HG03571 (cell line): ENCODE measurements around the gene ZNF205.
"Not testable (repeated sequence)": the region's sequence is repeated elsewhere in the genome, so short reads cannot be mapped to it uniquely, and the experiment has no call there.

Experiments
- ATAC-seq: cut with Tn5 transposase; IDR thresholded peaks from one replicate; pipeline ENCODE4 v1.9.1; 2021; ENCODE audit not compliant: unreplicated experiment

The ZNF205 gene

DNA sequence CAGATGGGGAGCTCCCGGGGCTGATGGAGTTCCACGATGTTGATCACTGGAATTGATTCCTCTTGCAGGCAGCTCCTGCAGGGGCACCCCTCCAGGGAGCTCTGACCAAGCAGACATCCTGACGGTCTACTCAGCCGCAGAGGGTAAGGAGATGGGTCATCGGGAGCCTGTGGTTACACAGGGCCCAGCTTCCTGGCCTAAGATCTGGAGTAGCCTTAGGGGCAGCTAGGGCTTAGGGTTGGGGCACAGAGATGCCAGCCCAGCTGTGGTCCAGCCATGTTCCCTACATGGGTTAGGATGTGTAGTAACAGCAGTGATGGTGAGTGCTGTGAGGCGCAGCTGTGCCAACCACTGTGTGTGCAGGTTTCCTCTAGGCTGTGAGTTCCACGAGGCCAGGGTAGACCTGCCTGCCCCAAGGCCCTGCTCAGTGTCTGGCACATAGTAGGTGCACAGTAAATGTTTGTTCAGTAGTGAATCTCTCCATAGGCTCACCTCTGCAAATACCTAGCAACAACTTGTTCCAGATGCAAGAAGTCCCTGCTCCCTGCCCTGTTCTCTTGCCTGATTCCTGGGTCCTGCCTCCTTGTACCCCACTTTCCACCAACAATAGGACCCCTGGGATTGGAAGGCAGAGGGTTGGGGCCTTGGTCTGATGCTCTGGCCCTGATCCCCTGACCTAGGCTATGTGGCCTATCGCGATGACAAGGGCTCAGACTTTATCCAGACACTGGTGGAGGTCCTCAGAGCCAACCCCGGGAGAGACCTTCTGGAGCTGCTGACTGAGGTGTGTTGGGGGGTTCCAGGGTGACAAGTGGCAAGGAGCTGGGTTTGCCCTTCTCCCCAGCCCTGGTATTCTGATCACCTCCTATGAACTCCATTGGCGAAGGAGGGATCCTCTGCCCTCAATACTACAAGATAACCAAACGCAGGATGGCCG, 36.1 kb downstream of the ZNF205 start:
- no peak for ATAC-seq

DNA sequence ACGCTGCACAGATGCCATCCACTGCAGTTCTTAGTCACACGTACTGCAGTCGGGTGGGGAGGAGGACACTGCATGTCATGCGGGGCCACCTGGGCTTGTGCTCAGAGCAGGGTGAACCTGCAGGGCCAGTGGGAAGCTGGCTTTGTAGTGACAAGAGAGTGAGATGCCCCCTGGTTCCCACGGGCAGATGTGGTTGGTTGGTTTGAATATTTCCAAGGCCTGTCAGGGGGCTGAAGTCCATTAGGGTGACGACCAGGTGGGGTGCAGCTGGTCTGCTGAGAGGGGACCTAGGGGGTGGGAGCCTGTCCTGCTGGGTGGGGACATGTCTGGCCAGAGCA, 36.8 kb downstream of the ZNF205 start:
- no peak for ATAC-seq

GRCh38 chr16:3149630-3150345, 37.4 kb downstream of the ZNF205 start:
- ATAC-seq = no peak

- ATAC-seq = peak; percentile 67
Measured at GRCh38 chr16:3150346-3151218, 38.2 kb downstream of the ZNF205 start.

- ATAC-seq = no peak
Measured at GRCh38 chr16:3152027-3152276, 39.6 kb downstream of the ZNF205 start.

DNA sequence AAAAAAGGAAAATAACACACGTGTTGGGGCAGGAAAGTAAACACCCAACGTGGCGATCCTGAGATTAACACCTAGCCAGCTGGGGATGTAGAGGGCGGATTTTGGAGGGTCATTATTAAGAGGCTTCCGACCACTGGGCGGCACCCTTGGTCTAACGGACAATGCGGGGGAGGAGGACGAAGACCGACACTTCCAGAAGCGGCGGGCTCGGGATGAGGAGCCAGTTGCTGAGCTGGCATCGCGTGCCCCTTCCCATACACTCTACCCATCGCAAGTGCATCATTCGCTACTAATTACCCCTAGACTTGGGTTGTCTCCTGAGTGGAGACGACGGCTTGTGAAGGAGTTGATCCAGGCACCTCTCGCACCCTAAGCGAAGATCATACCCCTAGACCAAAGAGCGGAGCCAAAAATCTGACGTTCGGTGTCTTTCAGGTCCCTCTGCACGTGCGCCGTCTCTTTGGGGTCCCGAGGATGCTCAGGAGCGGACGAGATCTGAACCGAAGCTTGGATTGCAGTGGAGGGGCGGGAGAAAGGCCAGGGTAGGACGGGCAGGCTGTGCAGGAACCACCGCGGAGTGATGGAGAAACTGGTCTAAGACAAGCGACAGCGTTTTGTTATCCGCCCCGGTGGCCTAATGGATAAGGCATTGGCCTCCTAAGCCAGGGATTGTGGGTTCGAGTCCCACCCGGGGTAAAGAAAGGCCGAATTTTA, 40.0 kb downstream of the ZNF205 start:
- ATAC-seq = no peak

GRCh38 chr16:3152991-3153368, 40.6 kb downstream of the ZNF205 start:
- ATAC-seq = no peak

DNA sequence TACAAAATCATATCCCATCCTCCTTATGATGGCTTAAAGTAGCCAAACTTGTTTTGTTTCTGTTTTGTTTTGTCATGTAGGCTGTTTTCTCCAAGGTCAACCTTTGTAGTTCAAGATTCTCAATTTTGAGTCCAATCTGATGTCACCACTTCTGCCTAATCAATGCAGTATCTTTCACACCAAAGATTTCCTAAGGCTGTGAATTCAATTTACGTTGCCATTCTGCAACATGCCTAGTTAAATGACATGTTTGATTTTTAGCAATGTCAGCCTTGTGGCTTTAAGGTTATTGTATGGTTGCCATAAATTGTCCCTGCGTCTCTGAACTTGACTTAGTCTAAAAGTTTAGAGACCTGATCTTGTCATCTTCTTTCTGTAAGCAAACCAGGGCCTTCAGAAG, 42.8 kb downstream of the ZNF205 start:
- ATAC-seq = no peak

GRCh38 chr16:3155972-3156371, 43.6 kb downstream of the ZNF205 start:
- no peak for ATAC-seq

DNA sequence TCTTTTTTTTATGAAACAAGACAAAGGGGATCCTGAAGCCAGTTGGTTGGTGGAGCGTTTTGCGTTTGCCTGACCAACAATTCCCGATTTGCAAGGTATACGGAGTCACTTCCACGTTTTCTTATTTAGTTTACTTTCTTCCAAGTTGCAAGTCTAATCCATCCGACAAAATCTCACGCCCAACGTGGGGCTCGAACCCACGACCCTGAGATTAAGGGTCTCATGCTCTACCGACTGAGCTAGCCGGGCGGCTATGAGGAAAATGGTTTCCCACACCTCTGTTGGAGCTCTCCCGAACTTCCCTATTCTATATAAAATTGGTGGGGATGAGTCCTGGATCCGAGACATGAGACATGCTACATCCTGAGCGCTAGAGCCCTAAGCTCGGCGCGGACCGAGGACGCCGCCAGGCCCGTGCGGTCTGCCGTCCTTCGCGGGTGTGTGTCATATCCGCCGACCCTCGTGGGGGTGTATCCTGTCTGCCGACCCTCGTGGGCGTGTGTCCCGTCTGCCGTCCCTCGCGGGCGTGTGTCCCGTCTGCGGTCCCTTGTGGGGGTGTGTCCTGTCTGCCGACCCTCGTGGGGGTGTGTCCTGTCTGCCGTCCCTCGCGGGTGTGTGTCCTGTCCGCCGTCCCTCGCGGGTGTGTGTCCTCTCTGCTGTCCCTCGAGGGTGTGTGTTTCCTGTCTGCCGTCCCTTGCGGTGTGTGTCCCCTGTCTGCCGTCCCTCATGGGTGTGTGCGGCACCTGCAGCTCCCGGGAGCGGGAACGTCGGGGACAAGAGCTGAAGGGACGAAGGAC, 45.0 kb downstream of the ZNF205 start:
- no peak for ATAC-seq

DNA sequence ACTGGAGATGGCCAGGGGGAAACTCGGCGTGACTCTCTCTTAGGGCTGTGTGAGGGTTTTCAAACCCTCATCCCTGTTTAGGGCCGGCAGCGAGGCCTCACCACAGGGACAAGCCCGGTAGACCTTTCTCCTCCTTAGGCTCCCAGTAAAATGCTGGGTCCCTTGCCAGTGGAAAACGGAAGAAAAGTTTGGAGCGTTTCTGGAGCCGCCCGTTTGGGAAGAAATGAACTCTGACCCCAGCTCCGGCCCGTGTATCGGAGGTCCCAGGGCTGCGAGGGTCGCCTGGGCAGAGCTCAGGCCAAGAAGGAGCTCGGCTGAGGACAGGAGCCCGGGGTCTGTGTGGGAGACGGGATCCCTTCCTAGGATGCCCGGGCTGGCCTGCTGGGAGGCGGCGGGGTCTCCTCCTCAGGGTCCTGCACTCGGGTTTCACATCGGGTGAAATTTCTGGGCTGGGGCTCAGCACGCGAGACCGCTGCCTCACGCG, 45.7 kb downstream of the ZNF205 start:
- no peak for ATAC-seq

DNA sequence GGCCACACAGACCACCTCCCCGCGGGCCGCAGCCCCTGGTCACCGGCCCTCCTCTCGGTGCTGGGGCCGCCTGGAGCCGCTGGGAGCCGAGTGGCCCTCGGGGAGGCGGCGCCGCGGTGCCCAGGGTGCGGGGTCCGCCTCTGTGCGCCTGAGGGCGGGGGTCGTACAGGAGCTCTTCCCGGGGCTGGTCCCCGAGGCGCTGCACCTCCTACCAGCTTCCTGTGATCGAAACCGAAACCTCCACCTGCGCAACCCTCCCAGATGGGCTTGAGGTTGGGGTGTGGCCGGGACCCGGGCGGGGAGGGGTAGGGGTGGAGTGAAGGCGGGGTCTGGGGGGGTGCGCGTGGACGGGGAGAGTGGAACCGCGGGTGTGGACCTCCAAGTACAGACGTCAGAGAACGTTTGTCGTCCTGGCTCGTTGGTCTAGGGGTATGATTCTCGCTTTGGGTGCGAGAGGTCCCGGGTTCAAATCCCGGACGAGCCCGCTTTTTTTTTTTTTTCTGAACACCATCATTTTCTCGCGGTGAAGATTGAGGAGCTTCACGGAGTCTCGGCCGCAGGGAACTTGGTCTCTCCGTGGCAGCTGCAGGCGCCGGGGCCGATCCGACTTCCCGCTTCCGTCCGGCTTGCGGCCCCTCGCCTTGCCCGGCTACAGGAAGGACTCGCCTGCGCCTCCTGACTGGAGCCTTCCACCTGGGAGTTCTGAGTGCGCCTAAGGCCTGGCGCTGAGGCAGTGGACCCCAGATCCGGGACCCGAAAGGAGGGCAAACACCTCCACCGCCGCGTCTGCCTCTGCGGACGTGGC, 46.3 kb downstream of the ZNF205 start:
- ATAC-seq = no peak

DNA sequence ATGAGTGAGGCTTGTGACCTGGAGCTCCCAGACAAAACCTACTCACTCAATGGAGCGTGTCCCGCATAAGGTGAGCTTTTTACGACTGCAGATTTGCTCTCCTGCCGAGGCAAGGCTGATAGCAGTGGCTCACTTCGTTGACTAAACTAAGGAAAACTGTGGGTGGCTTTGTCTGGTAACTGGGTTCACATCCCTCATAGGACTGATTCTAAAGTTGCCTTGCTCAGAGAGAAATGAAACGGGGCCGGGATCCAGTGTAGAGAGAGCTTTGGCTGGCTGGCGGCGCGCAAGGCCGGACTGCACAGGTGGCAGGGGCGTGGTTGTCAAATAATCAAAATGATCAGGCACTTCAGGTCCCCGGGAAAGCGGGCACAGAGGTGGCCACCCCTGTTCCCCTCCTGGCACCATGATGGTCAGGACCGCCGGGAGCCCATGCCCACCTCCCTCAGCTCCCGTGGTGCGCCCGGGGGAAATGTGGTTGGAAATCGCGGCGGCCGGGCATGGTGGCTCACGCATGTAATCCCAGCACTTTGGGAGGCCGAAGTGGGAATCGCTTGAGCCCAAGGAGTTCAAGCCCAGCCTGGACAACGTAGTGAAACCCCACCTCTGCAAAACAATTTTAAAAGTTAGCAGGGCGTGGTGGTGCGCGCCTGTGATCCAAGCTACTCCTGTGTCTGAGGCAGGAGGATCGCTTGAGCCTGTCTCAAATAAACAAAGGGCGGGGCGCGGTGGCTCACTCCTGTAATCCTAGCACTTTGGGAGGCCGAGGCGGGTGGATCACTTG, 49.0 kb downstream of the ZNF205 start:
- ATAC-seq = no peak

DNA sequence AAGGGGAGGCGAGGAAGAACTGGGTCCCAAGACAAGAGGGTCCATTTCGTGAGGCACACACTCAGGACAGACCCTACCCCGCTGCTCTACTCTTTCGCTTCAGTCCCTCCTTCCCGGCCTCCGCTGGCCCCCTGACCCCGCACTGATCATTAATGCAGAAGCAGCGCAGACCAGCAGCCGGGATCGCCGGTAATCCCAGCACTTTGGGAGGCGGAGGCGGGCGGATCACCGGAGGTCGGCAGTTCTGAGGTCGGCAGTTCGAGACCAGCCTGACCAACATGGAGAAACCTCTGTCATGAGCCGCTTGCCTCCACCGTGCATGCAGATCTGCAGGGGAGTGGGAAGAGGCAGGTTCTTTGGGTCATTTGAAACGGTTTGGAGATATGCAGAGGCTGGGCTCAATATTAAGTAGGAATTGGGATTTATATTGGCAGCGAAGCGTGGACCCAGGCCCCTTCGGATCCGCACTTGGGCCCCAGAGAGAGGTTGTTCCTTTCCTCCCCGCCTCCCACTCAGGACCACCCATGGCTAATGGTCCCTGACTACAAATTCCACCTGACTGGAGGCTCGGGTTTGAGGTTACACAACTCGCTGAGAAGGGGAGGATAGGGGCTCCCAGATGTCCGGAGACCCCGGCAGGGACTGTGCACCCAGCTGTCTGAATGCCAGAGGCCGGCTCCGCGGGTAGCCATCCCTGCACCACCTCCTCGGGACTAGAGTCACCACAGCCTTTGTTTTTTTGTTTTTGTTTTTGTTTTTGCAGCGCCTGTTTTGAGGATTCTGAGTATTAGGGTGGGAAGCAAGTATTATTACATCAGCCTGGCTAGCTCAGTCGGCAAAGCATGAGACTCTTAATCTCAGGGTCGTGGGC, 52.0 kb downstream of the ZNF205 start:
- ATAC-seq = no peak

GRCh38 chr16:3165111-3165822, 52.9 kb downstream of the ZNF205 start:
- ATAC-seq = no peak

DNA sequence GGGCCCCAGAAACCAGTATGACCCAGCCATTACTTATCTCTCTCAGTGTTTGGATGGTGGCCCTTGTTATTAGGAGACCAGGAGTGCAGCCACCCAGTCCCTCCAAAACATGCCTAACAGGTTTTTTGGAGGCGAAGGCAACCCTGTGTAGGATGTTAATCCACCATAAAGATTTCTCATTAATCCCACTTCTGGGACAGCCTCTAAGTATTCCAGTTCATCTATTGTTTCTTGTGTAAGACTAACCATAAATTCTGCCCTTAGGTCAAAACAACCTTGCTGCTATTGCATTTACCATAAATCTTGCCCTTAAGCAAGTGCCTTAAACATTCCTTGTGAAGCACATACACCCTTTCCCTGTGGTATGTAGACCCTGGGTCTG, 54.1 kb downstream of the ZNF205 start:
- no peak for ATAC-seq

GRCh38 chr16:3168729-3169128, 56.3 kb downstream of the ZNF205 start:
- ATAC-seq = not testable (repeated sequence)
